ENCODE measurements around the gene DDX41.

Gene DDX41

GRCh38 chr5:177553671-177554429 lies 37.1 kb upstream of the DDX41 start:
- H3K4ac ChIP-seq (ENCODE audit: low read length) = no peak overlapping the region
- no peak overlapping the region for H2BK15ac ChIP-seq (ENCODE audit: low read length)
- no peak overlapping the region for H2BK120ac ChIP-seq (ENCODE audit: low read depth, low read length)
- H2BK5ac ChIP-seq (ENCODE audit: low read length) = no peak overlapping the region
- H2AK5ac ChIP-seq (ENCODE audit: low read depth, low read length) = peak overlapping the region; percentile 72
- H3K14ac ChIP-seq (ENCODE audit: low read length) = peak overlapping the region; percentile 87
- H3K9me3 ChIP-seq (replicated peaks in 1 of 2; ENCODE audit: control insufficient read depth in 2 of 2, insufficient read depth in 1 of 2, low read depth in 1 of 2, low read length in 2 of 2) = no peaks in the 10 kb centered on the region
- peak overlapping the region; percentile 86 to 92 for H3K4me3 ChIP-seq (ENCODE audit: low read length in 2 of 2)
- peak overlapping the region; percentile 98 for H3K9ac ChIP-seq (ENCODE audit: low read depth, low read length, poor library complexity)
- H3K23ac ChIP-seq (ENCODE audit: low read depth, low read length, poor library complexity) = peak overlapping the region; percentile 93
- peaks cover 7 to 39% of the 10 kb centered on the region in 2 donors for H3K36me3 ChIP-seq (replicated peaks in 1 of 2; ENCODE audit: control insufficient read depth in 2 of 2, insufficient read depth in 2 of 2, low read length in 2 of 2)
- no peak overlapping the region for H4K8ac ChIP-seq (ENCODE audit: low read depth, low read length)
- peak overlapping the region; percentile 84 for H2AFZ ChIP-seq (ENCODE audit: low read length)
- H3K18ac ChIP-seq (ENCODE audit: low read length) = peak overlapping the region; percentile 95
- no peak overlapping the region for H4K91ac ChIP-seq (ENCODE audit: low read depth, low read length, poor library complexity)
- H3K4me1 ChIP-seq (ENCODE audit: control insufficient read depth in 2 of 2, insufficient read depth in 1 of 2, low read depth in 1 of 2, low read length in 2 of 2) = peaks cover 4 to 5% of the 10 kb centered on the region in 2 donors
- no peaks in the 10 kb centered on the region for H3K27me3 ChIP-seq (ENCODE audit: control insufficient read depth in 3 of 3, insufficient read depth in 3 of 3, low read depth in 1 of 3, low read length in 3 of 3)
- peak overlapping the region; percentile 24 for H3K27ac ChIP-seq (replicated peaks; ENCODE audit: low read length)
- peaks cover 3% of the 10 kb centered on the region for H3K79me1 ChIP-seq (ENCODE audit: low read depth, low read length)
- no CpG with 5 or more reads among the region's 72 CpGs for WGBS, 2 donors (ENCODE audit: extremely low coverage in 2 of 2, insufficient read length in 2 of 2, insufficient replicate concordance in 1 of 2)
- no peak for DNase-seq (ENCODE audit: low spot score)
- peak overlapping the region; percentile 57 for H3K4me2 ChIP-seq (ENCODE audit: insufficient read depth, low read length, poor library complexity, severe bottlenecking)
- H2BK12ac ChIP-seq (ENCODE audit: low read length) = no peak overlapping the region

GRCh38 chr5:177552839-177553455 lies 36.2 kb upstream of the DDX41 start:
- no peak overlapping the region for H2BK15ac ChIP-seq (ENCODE audit: low read length)
- H3K4me2 ChIP-seq (ENCODE audit: insufficient read depth, low read length, poor library complexity, severe bottlenecking) = peak overlapping the region; percentile 57
- peaks cover 4 to 5% of the 10 kb centered on the region in 2 donors for H3K4me1 ChIP-seq (ENCODE audit: control insufficient read depth in 2 of 2, insufficient read depth in 1 of 2, low read depth in 1 of 2, low read length in 2 of 2)
- no peak overlapping the region for H2AK5ac ChIP-seq (ENCODE audit: low read depth, low read length)
- peaks cover 3% of the 10 kb centered on the region for H3K79me1 ChIP-seq (ENCODE audit: low read depth, low read length)
- H4K8ac ChIP-seq (ENCODE audit: low read depth, low read length) = no peak overlapping the region
- H3K27me3 ChIP-seq (ENCODE audit: control insufficient read depth in 3 of 3, insufficient read depth in 3 of 3, low read depth in 1 of 3, low read length in 3 of 3) = no peaks in the 10 kb centered on the region
- no peak overlapping the region for H3K27ac ChIP-seq (replicated peaks; ENCODE audit: low read length)
- H2AFZ ChIP-seq (ENCODE audit: low read length) = no peak overlapping the region
- H4K91ac ChIP-seq (ENCODE audit: low read depth, low read length, poor library complexity) = no peak overlapping the region
- no CpG with 5 or more reads among the region's 16 CpGs for WGBS, 2 donors (ENCODE audit: extremely low coverage in 2 of 2, insufficient read length in 2 of 2, insufficient replicate concordance in 1 of 2)
- H3K18ac ChIP-seq (ENCODE audit: low read length) = no peak overlapping the region
- H3K23ac ChIP-seq (ENCODE audit: low read depth, low read length, poor library complexity) = no peak overlapping the region
- no peak overlapping the region for H2BK120ac ChIP-seq (ENCODE audit: low read depth, low read length)
- peak overlapping the region; percentile 86 to 92 for H3K4me3 ChIP-seq (ENCODE audit: low read length in 2 of 2)
- peaks cover 7 to 48% of the 10 kb centered on the region in 2 donors for H3K36me3 ChIP-seq (replicated peaks in 1 of 2; ENCODE audit: control insufficient read depth in 2 of 2, insufficient read depth in 2 of 2, low read length in 2 of 2)
- H3K4ac ChIP-seq (ENCODE audit: low read length) = no peak overlapping the region
- DNase-seq (ENCODE audit: low spot score) = no peak
- H3K14ac ChIP-seq (ENCODE audit: low read length) = no peak overlapping the region
- H3K9ac ChIP-seq (ENCODE audit: low read depth, low read length, poor library complexity) = peak overlapping the region; percentile 98
- no peak overlapping the region for H2BK5ac ChIP-seq (ENCODE audit: low read length)
- no peaks in the 10 kb centered on the region for H3K9me3 ChIP-seq (replicated peaks in 1 of 2; ENCODE audit: control insufficient read depth in 2 of 2, insufficient read depth in 1 of 2, low read depth in 1 of 2, low read length in 2 of 2)
- H2BK12ac ChIP-seq (ENCODE audit: low read length) = no peak overlapping the region

DNA sequence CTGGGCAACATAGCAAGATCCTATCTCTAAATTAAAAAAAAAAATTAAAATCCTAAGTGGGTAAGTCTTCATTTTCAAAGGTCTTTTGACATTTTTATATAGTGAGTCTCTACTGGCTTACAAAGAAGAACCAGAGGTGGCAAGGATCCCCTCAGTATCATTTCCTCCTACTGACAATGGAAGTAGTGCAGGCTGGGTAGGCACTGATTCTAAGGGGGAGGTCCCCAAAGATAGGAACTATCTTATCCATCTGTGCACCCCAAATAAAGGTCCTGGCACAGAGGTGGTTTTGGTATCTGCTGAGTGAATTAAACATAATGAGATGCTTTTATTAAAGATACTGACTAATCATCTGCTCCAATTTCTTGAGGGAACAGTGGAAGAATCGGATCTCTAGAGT lies 33.4 kb upstream of the DDX41 start:
- Histone ChIP-seq H3K27ac (replicated peaks; ENCODE audit: low read length) (no peak overlapping the region), H4K8ac (ENCODE audit: low read depth, low read length) (no peak overlapping the region), H2AK5ac (ENCODE audit: low read depth, low read length) (no peak overlapping the region), H3K36me3 (replicated peaks in 1 of 2; ENCODE audit: control insufficient read depth in 2 of 2, insufficient read depth in 2 of 2, low read length in 2 of 2) (peaks cover 10 to 53% of the 10 kb centered on the region in 2 donors), H4K91ac (ENCODE audit: low read depth, low read length, poor library complexity) (no peak overlapping the region), H3K14ac (ENCODE audit: low read length) (no peak overlapping the region), H3K23ac (ENCODE audit: low read depth, low read length, poor library complexity) (no peak overlapping the region), H3K4me3 (ENCODE audit: low read length in 2 of 2) (no peak overlapping the region), H2AFZ (ENCODE audit: low read length) (no peak overlapping the region), H2BK12ac (ENCODE audit: low read length) (no peak overlapping the region), H2BK15ac (ENCODE audit: low read length) (no peak overlapping the region), H3K79me1 (ENCODE audit: low read depth, low read length) (peaks cover 3% of the 10 kb centered on the region), H3K4ac (ENCODE audit: low read length) (no peak overlapping the region), H2BK120ac (ENCODE audit: low read depth, low read length) (no peak overlapping the region), H3K18ac (ENCODE audit: low read length) (no peak overlapping the region), H3K4me1 (ENCODE audit: control insufficient read depth in 2 of 2, insufficient read depth in 1 of 2, low read depth in 1 of 2, low read length in 2 of 2) (peaks cover 18 to 21% of the 10 kb centered on the region in 2 donors), H3K4me2 (ENCODE audit: insufficient read depth, low read length, poor library complexity, severe bottlenecking) (no peak overlapping the region), H2BK5ac (ENCODE audit: low read length) (no peak overlapping the region), H3K27me3 (ENCODE audit: control insufficient read depth in 3 of 3, insufficient read depth in 3 of 3, low read depth in 1 of 3, low read length in 3 of 3) (no peaks in the 10 kb centered on the region), H3K9ac (ENCODE audit: low read depth, low read length, poor library complexity) (no peak overlapping the region), H3K9me3 (replicated peaks in 1 of 2; ENCODE audit: control insufficient read depth in 2 of 2, insufficient read depth in 1 of 2, low read depth in 1 of 2, low read length in 2 of 2) (no peaks in the 10 kb centered on the region)
- no peak for DNase-seq (ENCODE audit: low spot score)
- WGBS, 2 donors (ENCODE audit: extremely low coverage in 2 of 2, insufficient read length in 2 of 2, insufficient replicate concordance in 1 of 2) = no CpG with 5 or more reads among the region's 1 CpG

DNA sequence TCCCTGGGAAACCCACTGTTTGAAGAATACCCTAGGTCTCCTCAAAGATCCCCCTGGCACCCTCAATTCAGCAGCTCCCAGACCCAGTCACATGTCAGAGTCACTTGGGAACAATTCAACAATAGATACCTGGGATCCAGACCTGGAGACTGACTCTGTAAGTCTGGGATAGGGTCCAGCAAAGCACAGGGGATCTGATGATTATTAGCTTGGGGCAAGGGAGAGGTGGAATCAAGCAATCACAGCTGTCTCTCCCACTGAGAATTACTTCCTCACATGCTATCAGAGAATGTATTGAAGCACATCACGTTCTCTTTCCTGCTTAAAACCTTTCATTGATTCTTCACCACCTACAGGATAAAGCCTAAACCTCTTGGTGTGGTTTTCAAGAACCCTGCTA lies 31.7 kb upstream of the DDX41 start:
- Histone ChIP-seq H2AK5ac (ENCODE audit: low read depth, low read length) (no peak overlapping the region), H3K79me1 (ENCODE audit: low read depth, low read length) (peaks cover 3% of the 10 kb centered on the region), H3K9ac (ENCODE audit: low read depth, low read length, poor library complexity) (no peak overlapping the region), H4K91ac (ENCODE audit: low read depth, low read length, poor library complexity) (no peak overlapping the region), H2BK12ac (ENCODE audit: low read length) (no peak overlapping the region), H3K23ac (ENCODE audit: low read depth, low read length, poor library complexity) (no peak overlapping the region), H2BK15ac (ENCODE audit: low read length) (no peak overlapping the region), H2BK120ac (ENCODE audit: low read depth, low read length) (no peak overlapping the region), H2BK5ac (ENCODE audit: low read length) (no peak overlapping the region), H3K4me2 (ENCODE audit: insufficient read depth, low read length, poor library complexity, severe bottlenecking) (no peak overlapping the region), H3K14ac (ENCODE audit: low read length) (no peak overlapping the region), H3K18ac (ENCODE audit: low read length) (no peak overlapping the region), H3K27ac (replicated peaks; ENCODE audit: low read length) (no peak overlapping the region), H4K8ac (ENCODE audit: low read depth, low read length) (no peak overlapping the region), H2AFZ (ENCODE audit: low read length) (no peak overlapping the region), H3K4me3 (ENCODE audit: low read length in 2 of 2) (no peak overlapping the region), H3K4ac (ENCODE audit: low read length) (no peak overlapping the region), H3K27me3 (ENCODE audit: control insufficient read depth in 3 of 3, insufficient read depth in 3 of 3, low read depth in 1 of 3, low read length in 3 of 3) (no peaks in the 10 kb centered on the region), H3K36me3 (replicated peaks in 1 of 2; ENCODE audit: control insufficient read depth in 2 of 2, insufficient read depth in 2 of 2, low read length in 2 of 2) (peaks cover 10 to 61% of the 10 kb centered on the region in 2 donors), H3K9me3 (replicated peaks in 1 of 2; ENCODE audit: control insufficient read depth in 2 of 2, insufficient read depth in 1 of 2, low read depth in 1 of 2, low read length in 2 of 2) (no peaks in the 10 kb centered on the region), H3K4me1 (ENCODE audit: control insufficient read depth in 2 of 2, insufficient read depth in 1 of 2, low read depth in 1 of 2, low read length in 2 of 2) (peaks cover 21 to 25% of the 10 kb centered on the region in 2 donors)
- no peak for DNase-seq (ENCODE audit: low spot score)
- WGBS, 2 donors (ENCODE audit: extremely low coverage in 2 of 2, insufficient read length in 2 of 2, insufficient replicate concordance in 1 of 2) = no CpG with 5 or more reads among the region's 1 CpG
